Sigmoid colon (tissue), 7 donors: ENCODE measurements around the gene CFB. TPM values are rescaled to one million over a fixed set of nuclear protein-coding genes. Genes with fewer than 3 reads are reported as not detected.

ENCODE experiments used
- DNase-seq: peaks from one replicate; pipeline ENCODE4 v3.0.0-alpha.2; 2019
- H3K27ac ChIP-seq, 4 donors: fragments of 200-600 bp; sonication (generic); one replicate each; pipeline ENCODE4 v1.5.1; 2016 to 2019; ENCODE audit warnings: mild to moderate bottlenecking in 1 of 4
- H3K27me3 ChIP-seq, 3 donors: fragments of 200-600 bp; sonication (generic); one replicate each; pipeline ENCODE4 v1.5.1; 2019; ENCODE audit warnings: mild to moderate bottlenecking in 1 of 3
- H3K36me3 ChIP-seq, 4 donors: fragments of 200-600 bp; sonication (generic); one replicate each; pipeline ENCODE4 v1.5.1; 2016 to 2019
- H3K4me1 ChIP-seq, 4 donors: fragments of 200-600 bp; sonication (generic); one replicate each; pipeline ENCODE4 v1.5.1; 2017 to 2019
- H3K4me3 ChIP-seq, 4 donors: fragments of 200-600 bp; sonication (generic); one replicate each; pipeline ENCODE4 v1.5.1; 2017 to 2019; ENCODE audit warnings: mild to moderate bottlenecking in 2 of 4, moderate library complexity in 1 of 4
- H3K9me3 ChIP-seq, 4 donors: fragments of 200-600 bp in 3 of 4; sonication (generic) in 3 of 4; one replicate each; pipeline versions ENCODE4 v1.5.1 to v1.6.1; 2013 to 2019
- CTCF ChIP-seq, 4 experiments: fragments of 450-650 bp in 3 of 4; fragments of 200-600 bp in 1 of 4; IDR thresholded peaks; one replicate each; pipeline ENCODE4 v1.5.1; 2016 to 2019; ENCODE audit warnings: antibody characterized with exemption in 4 of 4, mild to moderate bottlenecking in 3 of 4, moderate library complexity in 2 of 4
- EP300 ChIP-seq, 4 donors: sonication (generic); formaldehyde crosslinking; IDR thresholded peaks; one replicate each; pipeline ENCODE4 v1.6.1; 2017; ENCODE audit warnings: antibody characterized with exemption in 4 of 4
- POLR2A ChIP-seq, 2 donors: fragments of 450-650 bp; IDR thresholded peaks; one replicate each; pipeline ENCODE4 v1.6.1; 2016; ENCODE audit warnings: antibody characterized with exemption in 2 of 2, mild to moderate bottlenecking in 2 of 2, moderate library complexity in 2 of 2
- POLR2AphosphoS5 ChIP-seq, 4 donors: sonication (generic); formaldehyde crosslinking; IDR thresholded peaks; one replicate each; pipeline ENCODE4 v1.6.1; 2017; ENCODE audit warnings: antibody characterized with exemption in 4 of 4
- WGBS, 2 donors: extraction: QIAGEN DNeasy Blood & Tissue Kit; methylation state at CpG; one replicate each; pipeline ENCODE4 v1.1.7; 2013; 5-methylcytosine and 5-hydroxymethylcytosine counted together
- intact Hi-C: fragments of 100-400 bp; cut with DNase I; formaldehyde crosslinking; loops from one replicate; pipeline ENCODE4 v1.15.1; 2023
- polyA plus RNA-seq, 3 donors: library from polyadenylated mRNA; stranded (reverse); fragments of 200-250 nt; gene quantifications; one replicate each; pipeline ENCODE4 v1.2.3, GENCODE V29; 2013
- total RNA-seq, 4 donors: library from RNA; depleted of rRNA; stranded (reverse); fragments of >200 nt; gene quantifications; one replicate each; pipeline ENCODE4 v1.1.0, GENCODE V29; 2016
- donor health status: healthy with polysubstance abuse.
- donor health status: Bipolar disorder and iron deficiency.
- donor health status: healthy.

Gene CFB
- total and polyA plus RNA-seq, 7 donors, result 3.6 to 118 (median 23.9) TPM

- no peak for TF ChIP-seq POLR2AphosphoS5 (IDR thresholded peaks at IDR 0.05)
- no peak for TF ChIP-seq EP300 (IDR thresholded peaks at IDR 0.05)
- TF ChIP-seq POLR2A (IDR thresholded peaks at IDR 0.05), result no peak
- TF ChIP-seq CTCF (IDR thresholded peaks at IDR 0.05), result no peak
- Histone ChIP-seq H3K27me3 (no peaks in the 10 kb centered on the region), H3K4me1 (no peaks in the 10 kb centered on the region), H3K9me3 (no peaks in the 10 kb centered on the region), H3K27ac (no peak overlapping the region), H3K4me3 (no peak overlapping the region), H3K36me3 (no peaks in the 10 kb centered on the region)
- intact Hi-C loops, result no loop called here
- DNase-seq, result no peak
- WGBS, 2 donors, result 80 to 88% methylated on average over 9 of the region's 9 CpGs
Observed at GRCh38 chr6:31935823-31936222, 10.1 kb upstream of the CFB start.

- no peak overlapping the region for H3K27ac ChIP-seq
- peaks cover 0 to 7% (median 6%) of the 10 kb centered on the region in 4 donors for H3K4me1 ChIP-seq
- H3K27me3 ChIP-seq, result no peaks in the 10 kb centered on the region
- H3K4me3 ChIP-seq, result no peak overlapping the region
- no peaks in the 10 kb centered on the region for H3K9me3 ChIP-seq
- WGBS, 2 donors, result 2 to 10% methylated on average over 6 of the region's 6 CpGs
- intact Hi-C loops, result no loop called here
- DNase-seq, result no peak
- H3K36me3 ChIP-seq, result no peaks in the 10 kb centered on the region
- TF ChIP-seq POLR2A (IDR thresholded peaks at IDR 0.05), result no peak
- TF ChIP-seq CTCF (IDR thresholded peaks at IDR 0.05), result no peak
- TF ChIP-seq EP300 (IDR thresholded peaks at IDR 0.05), result no peak
- no peak for TF ChIP-seq POLR2AphosphoS5 (IDR thresholded peaks at IDR 0.05)
Observed at GRCh38 chr6:31940256-31940664, 5.6 kb upstream of the CFB start.

- WGBS, 2 donors, result 85 to 90% methylated on average over 3 of the region's 3 CpGs
- no peak for TF ChIP-seq CTCF (IDR thresholded peaks at IDR 0.05)
- no peak for TF ChIP-seq EP300 (IDR thresholded peaks at IDR 0.05)
- no peak for TF ChIP-seq POLR2A (IDR thresholded peaks at IDR 0.05)
- TF ChIP-seq POLR2AphosphoS5 (IDR thresholded peaks at IDR 0.05), result no peak
- H3K27ac ChIP-seq, result no peak overlapping the region
- no peak overlapping the region for H3K4me3 ChIP-seq
- DNase-seq, result no peak
- intact Hi-C loops, result no loop called here
- H3K27me3 ChIP-seq, result no peaks in the 10 kb centered on the region
- H3K4me1 ChIP-seq, result peaks cover 0 to 23% (median 20%) of the 10 kb centered on the region in 4 donors
- H3K36me3 ChIP-seq, result no peaks in the 10 kb centered on the region
- H3K9me3 ChIP-seq, result no peaks in the 10 kb centered on the region
Observed at GRCh38 chr6:31943742-31944141, 2.2 kb upstream of the CFB start.

- Histone ChIP-seq H3K27me3 (no peaks in the 10 kb centered on the region), H3K36me3 (no peaks in the 10 kb centered on the region), H3K9me3 (no peaks in the 10 kb centered on the region), H3K4me3 (peak overlapping the region in 3 of 4 donors; percentile 20 to 22 (median 22)), H3K27ac (peak overlapping the region; percentile 79 to 83 (median 82)), H3K4me1 (peaks cover 0 to 23% (median 20%) of the 10 kb centered on the region in 4 donors)
- WGBS, 2 donors, result 59 to 74% methylated on average over 9 of the region's 9 CpGs
- no peak for DNase-seq
- intact Hi-C loops, result no loop called here
- no peak for TF ChIP-seq POLR2AphosphoS5 (IDR thresholded peaks at IDR 0.05)
- no peak for TF ChIP-seq CTCF (IDR thresholded peaks at IDR 0.05)
- no peak for TF ChIP-seq EP300 (IDR thresholded peaks at IDR 0.05)
- TF ChIP-seq POLR2A (IDR thresholded peaks at IDR 0.05), result no peak
Observed at GRCh38 chr6:31945154-31945506, 765 bp upstream of the CFB start.

- Histone ChIP-seq H3K27me3 (no peaks in the 10 kb centered on the region), H3K36me3 (peaks cover 0 to 5% (median under 1%) of the 10 kb centered on the region in 4 donors), H3K27ac (peak overlapping the region; percentile 79 to 83 (median 82)), H3K4me1 (peaks cover 0 to 23% (median 20%) of the 10 kb centered on the region in 4 donors), H3K9me3 (no peaks in the 10 kb centered on the region), H3K4me3 (peak overlapping the region in 3 of 4 donors; percentile 20 to 22 (median 22))
- DNase-seq, result no peak
- intact Hi-C loops, result no loop called here
- TF ChIP-seq EP300 (IDR thresholded peaks at IDR 0.05) (no peak), CTCF (IDR thresholded peaks at IDR 0.05) (no peak), POLR2AphosphoS5 (IDR thresholded peaks at IDR 0.05) (no peak), POLR2A (IDR thresholded peaks at IDR 0.05) (no peak)
- whole genome bisulfite sequencing, 2 donors, result 74 to 76% methylated on average over 11 of the region's 11 CpGs
Observed at GRCh38 chr6:31946370-31946885, 533 bp downstream of the CFB start.
